BLaER1 treated with 17β-estradiol and CSF1 and Interleukin-3, amounts not matched to agents 10 nM and 100 nM (cell line): Measurements from ENCODE around the gene CNTN3.

Experiments
- H3K27ac ChIP-seq, 11 experiments: shearing (Covaris generic); formaldehyde crosslinking; 2 replicates each; pipeline ENCODE4 v1.8.1; 2022
- H3K27me3 ChIP-seq, 11 experiments: shearing (Covaris generic); formaldehyde crosslinking; 2 replicates each; pipeline ENCODE4 v1.8.1; 2022
- H3K36me3 ChIP-seq, 11 experiments: shearing (Covaris generic); formaldehyde crosslinking; 2 replicates each; pipeline ENCODE4 v1.8.1; 2022
- H3K4me1 ChIP-seq, 10 experiments: shearing (Covaris generic); formaldehyde crosslinking; 2 replicates each; pipeline ENCODE4 v1.8.1; 2022
- H3K4me2 ChIP-seq, 11 experiments: shearing (Covaris generic); formaldehyde crosslinking; 2 replicates each; pipeline ENCODE4 v1.8.1; 2022
- H3K4me3 ChIP-seq, 10 experiments: shearing (Covaris generic); formaldehyde crosslinking; 2 replicates each; pipeline ENCODE4 v1.8.1; 2022
- H3K9ac ChIP-seq, 11 experiments: shearing (Covaris generic); formaldehyde crosslinking; 2 replicates each; pipeline ENCODE4 v1.8.1; 2022
- H3K9me3 ChIP-seq, 11 experiments: shearing (Covaris generic); formaldehyde crosslinking; replicated peaks in 1 of 11; 2 replicates each; pipeline ENCODE4 v1.8.1; 2022
- H4K20me1 ChIP-seq, 11 experiments: shearing (Covaris generic); formaldehyde crosslinking; 2 replicates each; pipeline ENCODE4 v1.8.1; 2022
- Cebpa-rat ChIP-seq, 11 experiments: shearing (Covaris generic); IDR thresholded peaks; 2 replicates each; pipeline ENCODE4 v1.8.1; 2022

CNTN3 gene

GRCh38 chr3:74613521-74614106, 845 bp downstream of the CNTN3 start:
- H3K4me2 ChIP-seq: peak overlapping the region in 4 of 11 experiments; percentile 4 to 65 (median 56); a peak in 5 of 22 replicates
- no peak overlapping the region for H3K9ac ChIP-seq

GRCh38 chr3:74613060-74613459, 1.4 kb downstream of the CNTN3 start:
- H3K9me3 ChIP-seq: peaks cover 0 to 7% (median 0%) of the 10 kb centered on the region in 11 experiments; a peak in 3 of 22 replicates
- no peak overlapping the region for H3K4me3 ChIP-seq
- no peaks in the 10 kb centered on the region for H4K20me1 ChIP-seq
- no peaks in the 10 kb centered on the region for H3K36me3 ChIP-seq
- no peak overlapping the region for H3K27ac ChIP-seq
- no peak for TF ChIP-seq Cebpa-rat (IDR thresholded peaks at IDR 0.05)
- H3K4me2 ChIP-seq: peak overlapping the region in 4 of 11 experiments; percentile 25 to 65 (median 56); a peak in 8 of 22 replicates
- H3K9ac ChIP-seq: no peak overlapping the region
- H3K27me3 ChIP-seq: no peaks in the 10 kb centered on the region
- peaks cover 0 to 17% (median 0%) of the 10 kb centered on the region in 10 experiments; a peak in 8 of 20 replicates for H3K4me1 ChIP-seq

More at GRCh38 chr3:74613521-74614106, 845 bp downstream of the CNTN3 start:
- H3K27me3 ChIP-seq: no peaks in the 10 kb centered on the region
- H3K9me3 ChIP-seq: peaks cover 0 to 7% (median 0%) of the 10 kb centered on the region in 11 experiments; a peak in 3 of 22 replicates
- peaks cover 0 to 17% (median 0%) of the 10 kb centered on the region in 10 experiments; a peak in 8 of 20 replicates for H3K4me1 ChIP-seq
- no peak overlapping the region for H3K4me3 ChIP-seq
- no peak for TF ChIP-seq Cebpa-rat (IDR thresholded peaks at IDR 0.05)
- no peak overlapping the region for H3K27ac ChIP-seq
- no peaks in the 10 kb centered on the region for H4K20me1 ChIP-seq
- no peaks in the 10 kb centered on the region for H3K36me3 ChIP-seq

GRCh38 chr3:74611206-74611605, 3.3 kb downstream of the CNTN3 start:
- Histone ChIP-seq H3K4me1 (peaks cover 0 to 23% (median 0%) of the 10 kb centered on the region in 10 experiments; a peak in 8 of 20 replicates), H3K4me2 (no peak overlapping the region), H3K27me3 (no peaks in the 10 kb centered on the region), H3K9ac (no peak overlapping the region), H3K36me3 (no peaks in the 10 kb centered on the region), H3K9me3 (peaks cover 0 to 7% (median 0%) of the 10 kb centered on the region in 11 experiments; a peak in 3 of 22 replicates), H3K27ac (no peak overlapping the region), H3K4me3 (no peak overlapping the region), H4K20me1 (no peaks in the 10 kb centered on the region)
- no peak for TF ChIP-seq Cebpa-rat (IDR thresholded peaks at IDR 0.05)

- no peaks in the 10 kb centered on the region for H3K9me3 ChIP-seq
- H3K27me3 ChIP-seq: no peaks in the 10 kb centered on the region
- no peak overlapping the region for H3K4me3 ChIP-seq
- H3K27ac ChIP-seq: no peak overlapping the region
- peaks cover 0 to 12% (median 0%) of the 10 kb centered on the region in 10 experiments; a peak in 7 of 20 replicates for H3K4me1 ChIP-seq
- no peak overlapping the region for H3K9ac ChIP-seq
- no peaks in the 10 kb centered on the region for H4K20me1 ChIP-seq
- TF ChIP-seq Cebpa-rat (IDR thresholded peaks at IDR 0.05): no peak
- peak overlapping the region in 1 of 11 experiments; percentile 0; a peak in 2 of 22 replicates for H3K4me2 ChIP-seq
- no peaks in the 10 kb centered on the region for H3K36me3 ChIP-seq
These were observed 6.7 kb downstream of the CNTN3 start for GRCh38 chr3:74607803-74608202.

GRCh38 chr3:74606996-74607395, 7.5 kb downstream of the CNTN3 start:
- Histone ChIP-seq H4K20me1 (no peaks in the 10 kb centered on the region), H3K4me2 (no peak overlapping the region), H3K27ac (no peak overlapping the region), H3K27me3 (no peaks in the 10 kb centered on the region), H3K4me1 (0 out of 20 replicates have a peak, but pooled peaks cover 0 to 7% (median 0%) of the 10 kb centered on the region in 10 experiments), H3K4me3 (no peak overlapping the region), H3K36me3 (no peaks in the 10 kb centered on the region), H3K9ac (no peak overlapping the region), H3K9me3 (no peaks in the 10 kb centered on the region)
- TF ChIP-seq Cebpa-rat (IDR thresholded peaks at IDR 0.05): no peak

- Histone ChIP-seq H3K4me3 (no peak overlapping the region), H3K9ac (no peak overlapping the region), H3K9me3 (no peaks in the 10 kb centered on the region), H3K27me3 (no peaks in the 10 kb centered on the region), H3K4me2 (no peak overlapping the region), H3K36me3 (no peaks in the 10 kb centered on the region), H3K27ac (no peak overlapping the region), H4K20me1 (no peaks in the 10 kb centered on the region), H3K4me1 (0 out of 20 replicates have a peak, but pooled peaks cover 0 to 7% (median 0%) of the 10 kb centered on the region in 10 experiments)
- no peak for TF ChIP-seq Cebpa-rat (IDR thresholded peaks at IDR 0.05)
These were observed 9.0 kb downstream of the CNTN3 start for GRCh38 chr3:74605437-74605836.

- Histone ChIP-seq H3K4me2 (no peak overlapping the region), H3K36me3 (no peaks in the 10 kb centered on the region), H3K9me3 (no peaks in the 10 kb centered on the region), H3K27ac (no peak overlapping the region), H3K4me3 (no peak overlapping the region), H3K9ac (no peak overlapping the region), H3K4me1 (0 out of 20 replicates have a peak, but pooled peaks cover 0 to 7% (median 0%) of the 10 kb centered on the region in 10 experiments), H3K27me3 (no peaks in the 10 kb centered on the region), H4K20me1 (no peaks in the 10 kb centered on the region)
- TF ChIP-seq Cebpa-rat (IDR thresholded peaks at IDR 0.05): no peak
These were observed 11.2 kb downstream of the CNTN3 start for GRCh38 chr3:74603292-74603691.

- 0 out of 20 replicates have a peak, but pooled peaks cover 0 to 2% (median 0%) of the 10 kb centered on the region in 10 experiments for H3K4me1 ChIP-seq
- H3K4me2 ChIP-seq: no peak overlapping the region
These were observed 12.0 kb downstream of the CNTN3 start for GRCh38 chr3:74602471-74602870.

GRCh38 chr3:74601793-74602192, 12.7 kb downstream of the CNTN3 start:
- no peaks in the 10 kb centered on the region for H3K36me3 ChIP-seq
- no peak for TF ChIP-seq Cebpa-rat (IDR thresholded peaks at IDR 0.05)
- H3K4me1 ChIP-seq: no peaks in the 10 kb centered on the region
- H3K9me3 ChIP-seq: no peaks in the 10 kb centered on the region
- no peak overlapping the region for H3K4me2 ChIP-seq
- no peak overlapping the region for H3K4me3 ChIP-seq
- no peaks in the 10 kb centered on the region for H3K27me3 ChIP-seq
- H3K9ac ChIP-seq: no peak overlapping the region
- H4K20me1 ChIP-seq: no peaks in the 10 kb centered on the region
- no peak overlapping the region for H3K27ac ChIP-seq

More at GRCh38 chr3:74602471-74602870, 12.0 kb downstream of the CNTN3 start:
- no peak for TF ChIP-seq Cebpa-rat (IDR thresholded peaks at IDR 0.05)
- Histone ChIP-seq H4K20me1 (no peaks in the 10 kb centered on the region), H3K36me3 (no peaks in the 10 kb centered on the region), H3K4me3 (no peak overlapping the region), H3K27me3 (no peaks in the 10 kb centered on the region), H3K9ac (no peak overlapping the region), H3K27ac (no peak overlapping the region), H3K9me3 (no peaks in the 10 kb centered on the region)

- Histone ChIP-seq H3K27me3 (no peaks in the 10 kb centered on the region), H3K36me3 (no peaks in the 10 kb centered on the region), H3K9ac (no peak overlapping the region), H3K9me3 (peaks cover 0 to 3% (median 0%) of the 10 kb centered on the region in 11 experiments; a peak in 2 of 22 replicates), H3K4me2 (no peak overlapping the region), H4K20me1 (no peaks in the 10 kb centered on the region), H3K4me1 (no peaks in the 10 kb centered on the region), H3K4me3 (no peak overlapping the region), H3K27ac (no peak overlapping the region)
- no peak for TF ChIP-seq Cebpa-rat (IDR thresholded peaks at IDR 0.05)
These were observed 14.9 kb downstream of the CNTN3 start for GRCh38 chr3:74599564-74599963.
